Left ventricle myocardium inferior (tissue), 1 donor: ENCODE measurements around the gene RABL3. TPM values are rescaled to one million over a fixed set of nuclear protein-coding genes. Genes with fewer than 3 reads are reported as not detected.
"Not testable (repeated sequence)": the region's sequence is repeated elsewhere in the genome, so short reads cannot be mapped to it uniquely, and the experiment has no call there.

Source experiments
- DNase-seq: peaks from one replicate; pipeline ENCODE4 v3.0.0-alpha.2; 2020
- H3K27ac ChIP-seq: fragments of 200-600 bp; replicated peaks from 2 replicates; pipeline ENCODE4 v1.8.0; 2021
- H3K27me3 ChIP-seq: fragments of 200-600 bp; 2 replicates; pipeline ENCODE4 v1.8.0; 2021; ENCODE audit warnings: low read depth
- H3K36me3 ChIP-seq: fragments of 200-600 bp; 2 replicates; pipeline ENCODE4 v1.8.0; 2021
- H3K4me1 ChIP-seq: fragments of 200-600 bp; 2 replicates; pipeline ENCODE4 v1.8.0; 2021
- H3K4me3 ChIP-seq: fragments of 200-600 bp; 2 replicates; pipeline ENCODE4 v1.8.0; 2021; ENCODE audit warnings: mild to moderate bottlenecking, moderate library complexity
- H3K9me3 ChIP-seq: fragments of 200-600 bp; replicated peaks from 2 replicates; pipeline ENCODE4 v1.8.0; 2021
- intact Hi-C: fragments of 100-400 bp; cut with micrococcal nuclease; formaldehyde crosslinking; loops from one replicate; pipeline ENCODE4 v1.11.0; 2022
- total RNA-seq: library from RNA; stranded (reverse); fragmentation: NEBNext Ultra II Directional; extraction: Animal tissue kit (Norgen Biotek cat#: 25700); gene quantifications from one replicate; pipeline ENCODE4 v1.2.1, GENCODE V29; 2021
- TF ChIP-seq, protein P1 (sequence below): fragments of 200-600 bp; IDR thresholded peaks from 2 replicates; pipeline ENCODE4 v1.8.0; 2021; ENCODE audit warnings: antibody characterized with exemption, mild to moderate bottlenecking, borderline replicate concordance
- donor health status: DM: no; HTN: yes; CAD: no; lungs with severe emphysema.

RABL3 gene
- total RNA-seq, 1 donor from 2014 or later = 19.7 TPM

DNA sequence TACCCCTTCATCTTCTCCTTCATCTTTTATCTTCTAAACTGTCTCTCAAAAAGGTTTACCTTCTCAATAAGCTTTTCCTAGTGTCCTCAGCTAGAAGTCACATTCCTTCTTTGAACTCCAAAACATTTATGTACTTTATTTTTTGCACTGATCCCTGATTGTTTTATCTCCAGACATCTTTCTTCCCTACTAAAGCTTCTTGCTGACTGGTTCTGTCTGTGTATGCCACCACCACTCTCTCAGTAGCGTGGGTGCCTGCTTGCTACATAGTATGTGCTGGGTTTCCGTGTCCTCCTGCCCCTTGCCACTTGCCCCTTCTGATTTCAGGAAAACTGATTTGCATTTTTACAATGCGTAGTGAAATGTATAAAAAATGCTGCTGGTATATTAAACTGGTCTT is 24.3 kb upstream of the RABL3 start:
- TF ChIP-seq, protein P1, sequence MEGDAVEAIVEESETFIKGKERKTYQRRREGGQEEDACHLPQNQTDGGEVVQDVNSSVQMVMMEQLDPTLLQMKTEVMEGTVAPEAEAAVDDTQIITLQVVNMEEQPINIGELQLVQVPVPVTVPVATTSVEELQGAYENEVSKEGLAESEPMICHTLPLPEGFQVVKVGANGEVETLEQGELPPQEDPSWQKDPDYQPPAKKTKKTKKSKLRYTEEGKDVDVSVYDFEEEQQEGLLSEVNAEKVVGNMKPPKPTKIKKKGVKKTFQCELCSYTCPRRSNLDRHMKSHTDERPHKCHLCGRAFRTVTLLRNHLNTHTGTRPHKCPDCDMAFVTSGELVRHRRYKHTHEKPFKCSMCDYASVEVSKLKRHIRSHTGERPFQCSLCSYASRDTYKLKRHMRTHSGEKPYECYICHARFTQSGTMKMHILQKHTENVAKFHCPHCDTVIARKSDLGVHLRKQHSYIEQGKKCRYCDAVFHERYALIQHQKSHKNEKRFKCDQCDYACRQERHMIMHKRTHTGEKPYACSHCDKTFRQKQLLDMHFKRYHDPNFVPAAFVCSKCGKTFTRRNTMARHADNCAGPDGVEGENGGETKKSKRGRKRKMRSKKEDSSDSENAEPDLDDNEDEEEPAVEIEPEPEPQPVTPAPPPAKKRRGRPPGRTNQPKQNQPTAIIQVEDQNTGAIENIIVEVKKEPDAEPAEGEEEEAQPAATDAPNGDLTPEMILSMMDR = no peak
- intact Hi-C loops = no loop called here
- Histone ChIP-seq H3K9me3 (no peaks in the 10 kb centered on the region), H3K27me3 (no peaks in the 10 kb centered on the region), H3K27ac (no peak overlapping the region), H3K4me1 (peaks cover 25% of the 10 kb centered on the region), H3K36me3 (peaks cover 8% of the 10 kb centered on the region), H3K4me3 (no peak overlapping the region)
- no peak for DNase-seq

- DNase-seq = no peak
- intact Hi-C loops = no loop called here
- Histone ChIP-seq H3K4me3 (no peak overlapping the region), H3K9me3 (no peaks in the 10 kb centered on the region), H3K36me3 (peaks cover 5% of the 10 kb centered on the region), H3K27ac (no peak overlapping the region), H3K4me1 (peaks cover 22% of the 10 kb centered on the region), H3K27me3 (no peaks in the 10 kb centered on the region)
- TF ChIP-seq, protein P1 = no peak
Observed at GRCh38 chr3:120765830-120766493, 23.6 kb upstream of the RABL3 start.

DNA sequence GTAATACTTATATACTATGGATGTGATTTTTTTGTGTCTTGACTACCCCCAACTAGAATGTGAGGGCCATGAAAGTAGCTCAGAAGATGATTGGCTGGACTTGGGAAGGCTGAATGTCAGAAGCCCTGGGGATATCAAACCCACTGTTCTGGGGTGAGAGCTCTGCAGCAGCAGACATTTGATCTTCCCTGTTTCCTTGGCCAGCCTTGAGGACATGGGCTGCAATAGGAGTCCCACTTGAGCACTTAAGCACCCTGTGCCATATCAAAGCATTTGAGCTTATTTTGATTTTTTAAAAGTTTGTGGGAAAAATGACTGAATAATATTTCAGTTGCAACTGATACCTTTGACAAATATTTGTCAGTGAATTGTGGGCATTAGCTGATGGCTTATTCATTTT is 21.9 kb upstream of the RABL3 start:
- H3K36me3 ChIP-seq = no peaks in the 10 kb centered on the region

DNA sequence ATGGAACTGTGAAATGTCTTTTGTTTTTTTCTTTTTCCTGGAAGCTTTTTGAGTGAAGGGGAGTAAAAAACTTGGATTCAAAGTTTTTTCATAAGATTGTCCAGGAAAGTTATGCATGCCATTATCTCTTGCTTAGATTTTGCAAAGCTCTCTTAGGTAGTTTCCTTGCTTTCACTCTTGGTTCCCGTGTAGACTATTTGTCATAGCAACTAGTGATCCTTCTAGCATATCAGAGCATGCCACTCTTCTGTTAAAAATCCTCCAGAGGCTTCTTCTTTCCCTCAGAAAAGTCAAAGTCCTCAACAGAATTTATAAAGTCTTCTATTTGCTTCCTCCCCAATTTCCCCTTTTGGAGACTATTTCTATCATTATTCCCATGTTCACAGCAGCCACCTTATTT is 21.3 kb upstream of the RABL3 start:
- Histone ChIP-seq H3K27ac (no peak overlapping the region), H3K36me3 (no peaks in the 10 kb centered on the region), H3K9me3 (no peaks in the 10 kb centered on the region), H3K4me3 (no peak overlapping the region), H3K4me1 (peaks cover 22% of the 10 kb centered on the region), H3K27me3 (no peaks in the 10 kb centered on the region)
- DNase-seq = no peak
- TF ChIP-seq, protein P1 = no peak
- intact Hi-C loops = no loop called here

More for the DNA sequence above, 21.9 kb upstream of the RABL3 start:
- no peaks in the 10 kb centered on the region for H3K27me3 ChIP-seq
- no peak for DNase-seq
- H3K27ac ChIP-seq = no peak overlapping the region
- no peaks in the 10 kb centered on the region for H3K9me3 ChIP-seq
- H3K4me3 ChIP-seq = no peak overlapping the region
- intact Hi-C loops = no loop called here
- TF ChIP-seq, protein P1 = no peak
- H3K4me1 ChIP-seq = peaks cover 22% of the 10 kb centered on the region

DNA sequence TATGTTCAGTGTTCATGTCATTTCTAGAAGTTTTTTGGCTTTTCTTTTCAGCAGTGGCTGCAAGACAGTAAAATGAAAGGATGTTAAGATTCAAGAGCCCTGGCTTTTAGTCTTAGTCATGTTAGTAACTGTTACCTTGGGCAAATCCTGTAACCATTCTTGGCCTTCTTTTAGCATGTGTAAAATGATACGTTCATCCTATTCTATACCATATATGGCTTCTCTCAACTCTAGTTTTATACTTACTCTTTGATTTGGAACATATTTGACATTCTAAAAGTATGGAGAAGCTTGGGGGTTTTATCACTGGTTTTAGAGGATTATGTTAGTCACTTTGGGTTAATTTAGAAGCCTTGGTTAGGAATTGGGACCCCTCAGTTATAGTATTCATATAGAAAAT is 20.3 kb upstream of the RABL3 start:
- Histone ChIP-seq H3K4me3 (no peak overlapping the region), H3K36me3 (no peaks in the 10 kb centered on the region), H3K27ac (no peak overlapping the region), H3K4me1 (peaks cover 22% of the 10 kb centered on the region), H3K27me3 (no peaks in the 10 kb centered on the region), H3K9me3 (no peaks in the 10 kb centered on the region)
- DNase-seq = no peak
- intact Hi-C loops = no loop called here
- TF ChIP-seq, protein P1 = no peak

- H3K27me3 ChIP-seq, H3K27ac ChIP-seq, H3K9me3 ChIP-seq, H3K4me3 ChIP-seq, intact Hi-C loops, H3K36me3 ChIP-seq, H3K4me1 ChIP-seq, DNase-seq: not testable (repeated sequence)
Observed at GRCh38 chr3:120758551-120758950, 16.2 kb upstream of the RABL3 start.
